ENCODE results near the gene UBASH3A. TPM values are rescaled to one million over a fixed set of nuclear protein-coding genes. Genes with fewer than 3 reads are reported as not detected.

Gene UBASH3A
- total RNA-seq, 4 donors from 2014 or later, result 0.41 TPM; not detected in 3

DNA sequence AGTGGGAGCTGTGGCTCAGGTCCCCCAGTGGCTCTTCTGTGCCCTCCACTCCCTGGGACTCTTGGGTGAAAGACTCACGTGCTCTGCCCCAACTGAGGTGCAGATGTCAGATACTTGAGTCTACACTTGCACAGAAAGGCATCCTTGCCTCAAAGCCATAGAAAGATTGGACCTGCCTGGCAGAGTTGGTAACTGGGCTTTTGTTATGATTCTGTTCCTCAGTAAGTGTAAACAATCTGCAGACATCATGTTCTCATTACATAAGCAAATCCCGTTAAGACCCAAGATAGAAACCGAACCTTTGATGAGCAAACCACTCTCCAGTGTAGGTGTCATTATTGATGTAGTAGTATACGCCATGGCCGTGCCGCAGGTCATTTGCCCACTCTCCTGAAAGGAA is 82.4 kb downstream of the UBASH3A start:
- TF ChIP-seq, protein P1, sequence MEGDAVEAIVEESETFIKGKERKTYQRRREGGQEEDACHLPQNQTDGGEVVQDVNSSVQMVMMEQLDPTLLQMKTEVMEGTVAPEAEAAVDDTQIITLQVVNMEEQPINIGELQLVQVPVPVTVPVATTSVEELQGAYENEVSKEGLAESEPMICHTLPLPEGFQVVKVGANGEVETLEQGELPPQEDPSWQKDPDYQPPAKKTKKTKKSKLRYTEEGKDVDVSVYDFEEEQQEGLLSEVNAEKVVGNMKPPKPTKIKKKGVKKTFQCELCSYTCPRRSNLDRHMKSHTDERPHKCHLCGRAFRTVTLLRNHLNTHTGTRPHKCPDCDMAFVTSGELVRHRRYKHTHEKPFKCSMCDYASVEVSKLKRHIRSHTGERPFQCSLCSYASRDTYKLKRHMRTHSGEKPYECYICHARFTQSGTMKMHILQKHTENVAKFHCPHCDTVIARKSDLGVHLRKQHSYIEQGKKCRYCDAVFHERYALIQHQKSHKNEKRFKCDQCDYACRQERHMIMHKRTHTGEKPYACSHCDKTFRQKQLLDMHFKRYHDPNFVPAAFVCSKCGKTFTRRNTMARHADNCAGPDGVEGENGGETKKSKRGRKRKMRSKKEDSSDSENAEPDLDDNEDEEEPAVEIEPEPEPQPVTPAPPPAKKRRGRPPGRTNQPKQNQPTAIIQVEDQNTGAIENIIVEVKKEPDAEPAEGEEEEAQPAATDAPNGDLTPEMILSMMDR (IDR thresholded peaks at IDR 0.05 in 4 of 5, conservative IDR thresholded peaks at IDR 0.05 in 1 of 5), result no peak
- no peak for TF ChIP-seq POLR2A (IDR thresholded peaks at IDR 0.05)
- no peak for DNase-seq
- no peak overlapping the region for H3K4me3 ChIP-seq
- no peaks in the 10 kb centered on the region for H3K9me3 ChIP-seq
- H3K27ac ChIP-seq, result no peak overlapping the region
- ATAC-seq, result no peak
- H3K27me3 ChIP-seq, result peaks cover 0 to 5% (median 0%) of the 10 kb centered on the region in 3 donors
- H3K4me1 ChIP-seq, result no peaks in the 10 kb centered on the region
- in situ Hi-C loops (cut with MboI; ENCODE audit: low sequenced_read_pairs in 4 of 4), result no loop called here
- no peaks in the 10 kb centered on the region for H3K36me3 ChIP-seq
- intact Hi-C loops (cut with DNase I; ENCODE audit: low total_unique reads), result no loop called here

DNA sequence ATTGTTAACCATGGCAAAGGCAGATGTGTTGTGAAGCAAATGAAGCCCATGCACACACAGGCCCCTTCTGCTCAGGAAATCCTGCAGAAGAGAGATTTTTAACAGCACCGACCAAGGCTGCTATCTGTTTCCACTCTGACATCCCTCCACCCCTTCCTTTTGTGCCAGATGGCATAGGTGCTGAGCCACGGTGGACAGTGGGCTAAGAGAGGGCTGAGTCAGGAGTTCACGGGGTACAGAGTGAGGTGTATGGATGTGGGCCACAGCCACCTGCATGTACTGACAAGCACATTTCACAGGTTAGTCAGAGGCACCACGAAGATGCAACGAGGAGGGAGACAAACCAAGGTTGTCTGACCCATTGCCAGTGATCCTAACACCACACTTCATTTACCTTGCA is 82.8 kb downstream of the UBASH3A start:
- peaks cover 0 to 5% (median 0%) of the 10 kb centered on the region in 3 donors for H3K27me3 ChIP-seq
- no peaks in the 10 kb centered on the region for H3K9me3 ChIP-seq
- DNase-seq (no peak), ATAC-seq (no peak)
- no peak overlapping the region for H3K27ac ChIP-seq
- in situ Hi-C loops (cut with MboI; ENCODE audit: low sequenced_read_pairs in 4 of 4), result no loop called here
- intact Hi-C loops (cut with DNase I; ENCODE audit: low total_unique reads), result no loop called here
- no peak overlapping the region for H3K4me3 ChIP-seq
- TF ChIP-seq, protein P1 (IDR thresholded peaks at IDR 0.05 in 4 of 5, conservative IDR thresholded peaks at IDR 0.05 in 1 of 5), result no peak
- TF ChIP-seq POLR2A (IDR thresholded peaks at IDR 0.05), result no peak
- H3K36me3 ChIP-seq, result no peaks in the 10 kb centered on the region
- H3K4me1 ChIP-seq, result no peaks in the 10 kb centered on the region

DNA sequence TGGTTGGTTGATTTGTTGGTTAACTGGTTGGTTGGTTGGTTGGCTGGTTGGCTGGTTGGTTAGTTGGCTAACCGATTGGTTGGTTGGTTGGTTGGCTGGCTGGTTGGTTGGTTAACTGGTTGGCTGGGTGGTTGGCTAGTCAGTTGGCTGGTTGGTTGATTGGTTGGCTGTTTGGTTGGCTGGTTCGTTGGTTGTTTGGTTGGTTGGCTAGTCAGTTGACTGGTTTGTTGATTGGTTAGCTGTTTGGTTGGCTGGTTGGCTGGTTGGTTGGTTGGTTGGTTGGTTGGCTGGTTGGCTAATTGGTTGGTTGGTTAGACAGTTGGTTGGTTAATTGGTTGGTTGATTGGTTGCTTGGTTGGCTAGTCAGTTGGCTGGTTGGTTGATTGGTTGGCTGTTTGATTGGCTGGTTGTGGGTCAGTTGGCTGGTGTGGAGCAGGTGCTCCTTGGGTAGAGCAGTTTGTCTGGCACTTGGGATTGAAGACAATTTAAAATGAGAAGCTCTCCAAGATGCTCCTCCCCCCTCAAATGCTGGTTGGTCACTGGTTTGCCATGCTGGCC is 85.4 kb downstream of the UBASH3A start:
- Histone ChIP-seq H3K27ac (no peak overlapping the region), H3K36me3 (no peaks in the 10 kb centered on the region), H3K4me1 (no peaks in the 10 kb centered on the region), H3K4me3 (no peak overlapping the region), H3K27me3 (peaks cover 0 to 5% (median 0%) of the 10 kb centered on the region in 3 donors), H3K9me3 (no peaks in the 10 kb centered on the region)
- TF ChIP-seq, protein P1 (IDR thresholded peaks at IDR 0.05 in 4 of 5, conservative IDR thresholded peaks at IDR 0.05 in 1 of 5), result no peak
- TF ChIP-seq POLR2A (IDR thresholded peaks at IDR 0.05), result no peak
- DNase-seq (no peak), ATAC-seq (no peak)
- intact Hi-C loops (cut with DNase I; ENCODE audit: low total_unique reads) (no loop called here), in situ Hi-C loops (cut with MboI; ENCODE audit: low sequenced_read_pairs in 4 of 4) (no loop called here)

DNA sequence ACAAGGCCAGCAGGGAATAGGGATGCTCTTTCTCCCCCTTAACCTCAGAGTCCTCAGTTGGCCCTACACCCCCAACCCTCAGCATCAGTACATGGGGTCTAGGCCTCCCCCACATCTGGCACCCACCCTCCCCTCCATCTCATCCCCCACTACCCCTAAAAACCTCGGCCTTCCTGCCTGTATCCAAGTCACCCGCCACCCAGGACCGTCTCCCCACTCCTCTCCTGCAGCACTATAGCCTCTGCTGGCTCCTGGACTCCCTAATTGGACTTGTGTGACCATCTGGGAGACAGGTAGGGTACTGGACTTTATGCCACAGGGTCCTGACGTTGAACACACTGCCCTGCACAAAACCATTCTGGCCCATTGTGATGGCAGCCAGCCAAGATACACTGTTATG is 86.3 kb downstream of the UBASH3A start:
- Histone ChIP-seq H3K9me3 (no peaks in the 10 kb centered on the region), H3K27me3 (peaks cover 0 to 5% (median 0%) of the 10 kb centered on the region in 3 donors), H3K4me3 (no peak overlapping the region), H3K27ac (no peak overlapping the region), H3K36me3 (no peaks in the 10 kb centered on the region), H3K4me1 (no peaks in the 10 kb centered on the region)
- DNase-seq (no peak), ATAC-seq (no peak)
- in situ Hi-C loops (cut with MboI; ENCODE audit: low sequenced_read_pairs in 4 of 4), result no loop called here
- intact Hi-C loops (cut with DNase I; ENCODE audit: low total_unique reads), result loop anchor here (5.0 kb wide), 1 partner anchor 1323 kb away; the partner anchor contains the start of gene BACE2
- TF ChIP-seq, protein P1 (IDR thresholded peaks at IDR 0.05 in 4 of 5, conservative IDR thresholded peaks at IDR 0.05 in 1 of 5), result no peak
- TF ChIP-seq POLR2A (IDR thresholded peaks at IDR 0.05), result no peak

DNA sequence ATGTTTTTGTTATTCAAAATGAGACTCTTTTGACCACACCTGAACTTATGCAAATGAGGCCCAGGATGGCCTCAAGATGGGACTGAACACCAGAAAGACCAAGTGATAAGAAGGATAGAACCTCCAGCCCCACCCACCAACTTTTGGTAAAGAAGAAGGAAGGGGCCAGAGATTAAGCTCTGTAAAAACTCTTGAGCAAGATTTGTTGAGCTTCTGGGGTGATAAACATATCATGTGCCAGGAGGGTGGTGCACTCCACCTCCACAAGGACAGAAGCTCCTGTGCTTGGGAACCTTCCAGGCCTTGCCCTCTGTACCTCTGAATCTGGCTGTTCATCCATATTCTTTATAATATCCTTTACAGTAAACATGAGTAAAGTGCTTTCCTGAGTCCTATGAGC is 87.0 kb downstream of the UBASH3A start:
- no peak overlapping the region for H3K4me3 ChIP-seq
- DNase-seq (no peak), ATAC-seq (no peak)

More for the DNA sequence above, 87.0 kb downstream of the UBASH3A start:
- Histone ChIP-seq H3K4me1 (no peaks in the 10 kb centered on the region), H3K27me3 (peaks cover 0 to 5% (median 0%) of the 10 kb centered on the region in 3 donors), H3K36me3 (no peaks in the 10 kb centered on the region), H3K27ac (no peak overlapping the region), H3K9me3 (no peaks in the 10 kb centered on the region)
- intact Hi-C loops (cut with DNase I; ENCODE audit: low total_unique reads), result loop anchor here (5.0 kb wide), 1 partner anchor 1323 kb away; the partner anchor contains the start of gene BACE2
- in situ Hi-C loops (cut with MboI; ENCODE audit: low sequenced_read_pairs in 4 of 4), result no loop called here
- TF ChIP-seq, protein P1 (IDR thresholded peaks at IDR 0.05 in 4 of 5, conservative IDR thresholded peaks at IDR 0.05 in 1 of 5), result no peak
- no peak for TF ChIP-seq POLR2A (IDR thresholded peaks at IDR 0.05)

All from gastrocnemius medialis (tissue), 4 donors.